A549 treated with RU486 at 1 μM for 4 hours (cell line): ENCODE data around the gene RNASE11. TPM values are rescaled to one million over a fixed set of nuclear protein-coding genes. Genes with fewer than 3 reads are reported as not detected.

Source experiments
- total RNA-seq: library from RNA; stranded (reverse); fragments of 200-300 nt; extraction: Qiagen RNA extraction; gene quantifications from 5 replicates; pipeline ENCODE4 v1.2.3, GENCODE V29; 2022; ENCODE audit warnings: low read depth

The RNASE11 gene
- total RNA-seq, result not detected in 5 replicates

GRCh38 chr14:20587489-20588154, at the start of gene RNASE11:
RNASE11 (minus strand) TSS chr14:20588001.

GRCh38 chr14:20591235-20591634, 3.4 kb upstream of the RNASE11 start, which contains the start of gene RNASE12:
RNASE12 (minus strand) TSS chr14:20591376; CDS start chr14:20590723, 653 bp downstream.

GRCh38 chr14:20560961-20561360, 26.8 kb downstream of the RNASE11 start, which contains the start of gene RNASE9:
RNASE9 (minus strand) TSS chr14:20561047.

Other genes starting within 250 kb of the RNASE11 start
- gene PARP2, start 244.4 kb downstream of the RNASE11 start, total RNA-seq, result 19.5 to 25.9 TPM (median 22.4 TPM) in 5 replicates
- gene TEP1, start 174.5 kb downstream of the RNASE11 start, total RNA-seq, result 8.4 to 11.0 TPM (median 9.8 TPM) in 5 replicates
- not detected in 5 replicates for gene KLHL33, start 151.8 kb downstream of the RNASE11 start, total RNA-seq
- gene OSGEP, start 133.2 kb downstream of the RNASE11 start, total RNA-seq, result 19.1 to 25.1 TPM (median 25.0 TPM) in 5 replicates
- gene APEX1, start 132.8 kb downstream of the RNASE11 start, total RNA-seq, result 250 to 269 TPM (median 262 TPM) in 5 replicates
- gene PIP4P1, start 126.6 kb downstream of the RNASE11 start, total RNA-seq, result 29.2 to 44.4 TPM (median 33.0 TPM) in 5 replicates
- gene PNP, start 118.6 kb downstream of the RNASE11 start, total RNA-seq, result 167 to 193 TPM (median 175 TPM) in 5 replicates
- gene RNASE10, start 82.5 kb downstream of the RNASE11 start, total RNA-seq, result 0.23 to 0.40 TPM (median 0.33 TPM) in 4 of 5 replicates, not detected in the other
- gene RNASE9, start 27.0 kb downstream of the RNASE11 start, total RNA-seq, result not detected in 5 replicates
- not detected in 5 replicates for gene RNASE12, start 3.4 kb upstream of the RNASE11 start, total RNA-seq
- not detected in 5 replicates for gene OR6S1, start 53.7 kb upstream of the RNASE11 start, total RNA-seq
- gene RNASE4, start 96.6 kb upstream of the RNASE11 start, total RNA-seq, result 5.3 to 8.7 TPM (median 6.2 TPM) in 5 replicates
- 8.3 to 12.0 TPM (median 11.4 TPM) in 5 replicates for gene ANG, start 100.8 kb upstream of the RNASE11 start, total RNA-seq
- gene EDDM3A, start 157.9 kb upstream of the RNASE11 start, total RNA-seq, result not detected in 5 replicates
- gene EDDM3B, start 180.4 kb upstream of the RNASE11 start, total RNA-seq, result not detected in 5 replicates
- not detected in 5 replicates for gene RNASE6, start 193.3 kb upstream of the RNASE11 start, total RNA-seq
- 0.38 to 0.50 TPM (median 0.45 TPM) in 3 of 5 replicates, not detected in the others for gene RNASE1, start 214.8 kb upstream of the RNASE11 start, total RNA-seq